ENCODE results near the gene MACROD2.

The MACROD2 gene

DNA sequence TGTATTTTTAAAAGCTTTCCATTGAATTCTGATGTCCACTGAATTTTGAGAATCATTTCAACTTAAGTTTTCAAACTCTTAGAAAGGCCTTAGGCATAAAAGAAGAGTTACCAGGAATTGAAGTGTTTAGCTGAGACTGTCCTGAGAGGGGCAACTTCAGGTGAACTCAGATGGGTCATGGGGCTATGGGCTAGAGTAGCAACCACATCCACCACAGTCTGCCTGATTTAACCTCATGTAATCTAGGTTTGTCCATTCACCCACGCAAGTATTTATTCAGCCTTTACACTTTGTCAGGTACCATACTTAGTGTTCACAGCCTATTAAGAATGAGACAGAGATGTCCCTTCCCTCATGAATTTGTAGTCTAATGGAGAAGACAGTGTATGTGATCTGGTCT, 2076.9 kb downstream of the MACROD2 start:
- Mint-ChIP-seq H3K4me3 (no peak overlapping the region), H3K27me3 (no peaks in the 10 kb centered on the region), H3K27ac (no peak overlapping the region), H3K9me3 (ENCODE audit: low read depth) (peaks cover 16% of the 10 kb centered on the region), H3K36me3 (no peaks in the 10 kb centered on the region), H3K4me1 (ENCODE audit: low read depth) (no peaks in the 10 kb centered on the region)

DNA sequence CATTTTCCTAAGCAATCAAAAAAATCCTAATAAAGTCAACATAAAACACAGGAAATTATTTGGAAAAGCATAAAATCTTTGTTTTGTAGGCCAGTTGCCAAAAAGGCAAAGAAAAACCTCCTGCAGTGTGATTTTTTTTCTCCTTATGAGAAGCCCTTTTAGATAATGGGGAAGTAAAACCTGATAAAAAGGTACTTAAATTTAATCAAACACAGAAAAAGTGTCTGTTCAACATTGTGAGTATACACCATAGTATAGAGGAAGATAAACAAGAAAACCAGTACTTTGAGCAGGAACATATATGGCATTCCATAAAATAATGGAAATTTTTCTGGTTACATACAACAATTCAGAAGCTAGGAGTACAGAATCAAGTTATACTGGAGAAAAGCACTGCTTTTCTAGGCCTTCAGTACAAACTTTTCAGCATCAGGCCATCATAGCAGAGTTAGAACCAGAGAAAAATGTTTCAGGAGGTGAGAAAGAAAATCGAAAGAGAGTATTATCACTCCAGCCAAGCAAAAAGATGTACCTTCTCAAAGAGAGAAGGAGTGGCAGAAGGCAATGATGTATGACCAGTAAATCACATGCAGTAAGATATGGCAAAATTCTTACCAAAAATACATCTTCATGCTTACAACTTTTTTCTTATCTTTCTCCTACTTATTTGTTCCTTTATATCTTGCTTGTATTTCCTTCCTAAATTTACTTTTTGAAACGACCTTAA, 2083.0 kb downstream of the MACROD2 start:
- Mint-ChIP-seq H3K9me3 (ENCODE audit: low read depth) (peaks cover 10% of the 10 kb centered on the region), H3K4me3 (no peak overlapping the region), H3K27me3 (no peaks in the 10 kb centered on the region), H3K36me3 (no peaks in the 10 kb centered on the region), H3K4me1 (ENCODE audit: low read depth) (no peaks in the 10 kb centered on the region), H3K27ac (no peak overlapping the region)

DNA sequence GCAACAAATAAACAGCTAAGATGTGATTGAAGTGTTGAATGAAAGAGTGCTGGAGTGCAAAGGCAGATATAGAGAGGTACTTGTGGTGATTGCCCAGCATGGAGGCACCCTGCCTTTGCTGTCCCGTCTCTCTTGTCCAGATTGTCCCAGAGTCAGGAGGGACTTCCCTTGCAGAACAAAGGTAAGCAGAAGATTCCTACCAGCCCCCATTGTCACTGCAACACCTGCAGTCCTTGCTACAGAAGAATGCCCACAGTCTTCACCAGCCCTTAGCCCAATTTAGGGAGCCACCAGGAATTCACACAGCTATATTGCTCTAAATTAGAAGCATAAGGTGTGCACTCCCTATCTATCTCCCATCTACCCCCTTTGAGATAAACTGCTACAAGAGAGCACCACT, 2086.1 kb downstream of the MACROD2 start:
- H3K4me3 Mint-ChIP-seq, result no peak overlapping the region
- no peaks in the 10 kb centered on the region for H3K36me3 Mint-ChIP-seq
- no peak overlapping the region for H3K27ac Mint-ChIP-seq
- H3K9me3 Mint-ChIP-seq (ENCODE audit: low read depth), result peaks cover 2% of the 10 kb centered on the region
- no peaks in the 10 kb centered on the region for H3K4me1 Mint-ChIP-seq (ENCODE audit: low read depth)
- H3K27me3 Mint-ChIP-seq, result no peaks in the 10 kb centered on the region

DNA sequence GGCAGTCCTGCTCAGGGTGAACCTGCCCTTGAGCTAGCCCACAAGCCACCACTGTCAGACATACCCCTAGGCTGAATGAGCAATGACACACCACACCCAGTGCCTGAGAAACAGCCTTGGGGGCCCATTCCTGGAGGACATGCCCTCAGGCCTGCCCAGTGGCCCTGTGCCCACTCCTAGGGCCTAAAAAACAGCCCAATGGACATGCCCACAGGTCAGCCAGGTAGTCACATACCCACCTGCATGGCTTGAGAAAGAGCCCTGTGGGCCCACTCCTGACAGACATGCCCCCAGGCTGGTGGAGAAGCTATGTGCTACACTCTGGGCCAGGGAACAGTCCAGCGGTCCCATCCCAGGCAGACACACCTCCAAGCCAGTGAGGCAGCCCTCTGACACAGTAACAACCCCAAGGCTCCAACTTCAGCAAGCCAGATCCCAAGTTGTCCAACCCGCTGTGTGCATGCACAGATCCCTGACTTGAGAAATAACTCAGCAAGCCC, 2086.8 kb downstream of the MACROD2 start:
- Mint-ChIP-seq H3K27me3 (no peaks in the 10 kb centered on the region), H3K27ac (no peak overlapping the region), H3K4me3 (no peak overlapping the region), H3K4me1 (ENCODE audit: low read depth) (no peaks in the 10 kb centered on the region), H3K36me3 (no peaks in the 10 kb centered on the region), H3K9me3 (ENCODE audit: low read depth) (peaks cover 6% of the 10 kb centered on the region)

DNA sequence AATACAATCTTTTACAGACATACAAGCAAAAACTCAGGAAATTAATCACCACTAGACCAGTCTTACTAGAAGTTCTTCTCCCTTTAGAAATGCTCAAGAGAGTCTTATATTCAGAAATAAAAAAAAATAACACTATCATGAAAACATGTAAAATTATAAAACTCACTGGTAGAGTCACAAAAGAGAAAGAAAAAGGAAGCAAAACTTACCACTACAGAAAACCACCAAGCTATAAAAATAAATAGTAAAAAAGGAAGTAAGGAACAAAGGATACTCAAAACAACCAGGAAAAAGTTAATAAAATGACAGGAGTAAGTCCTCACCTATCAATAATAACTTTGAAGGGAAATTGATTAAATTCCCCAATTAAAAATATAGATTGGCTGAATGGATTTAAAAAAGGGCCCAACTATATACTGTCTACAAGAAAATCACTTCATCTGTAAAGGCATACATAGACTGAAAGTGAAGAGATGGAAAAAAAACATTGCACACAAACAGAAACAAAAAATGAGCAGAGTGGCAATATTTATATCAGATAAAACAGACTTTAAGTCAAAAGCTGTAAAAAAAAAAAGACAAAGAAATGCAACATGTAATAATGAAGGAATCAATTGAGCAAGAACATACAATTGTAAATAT, 2088.4 kb downstream of the MACROD2 start:
- H3K27ac Mint-ChIP-seq, result no peak overlapping the region
- peaks cover 15% of the 10 kb centered on the region for H3K9me3 Mint-ChIP-seq (ENCODE audit: low read depth)
- H3K4me3 Mint-ChIP-seq, result no peak overlapping the region
- H3K4me1 Mint-ChIP-seq (ENCODE audit: low read depth), result no peaks in the 10 kb centered on the region
- no peaks in the 10 kb centered on the region for H3K27me3 Mint-ChIP-seq
- H3K36me3 Mint-ChIP-seq, result no peaks in the 10 kb centered on the region

DNA sequence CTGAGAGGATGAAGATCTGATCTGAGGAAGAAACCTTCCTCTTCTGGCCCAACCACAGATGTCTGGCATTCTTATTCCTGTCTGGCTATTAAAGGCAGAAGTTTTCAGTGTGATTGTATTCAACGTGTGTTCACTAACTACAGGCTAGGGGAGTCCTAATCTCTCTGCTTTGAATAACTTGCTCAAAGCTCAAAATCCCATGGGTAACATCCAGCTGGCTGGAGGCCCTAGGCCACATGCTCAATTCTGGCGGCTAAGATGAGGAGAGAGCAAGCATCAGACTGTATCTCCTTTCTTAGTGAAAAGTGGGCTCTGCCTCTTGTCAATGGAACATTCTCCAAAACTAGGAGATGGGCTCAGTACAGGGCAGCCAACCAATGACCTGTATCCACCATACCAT, 2099.9 kb downstream of the MACROD2 start:
- Mint-ChIP-seq H3K9me3 (ENCODE audit: low read depth) (no peaks in the 10 kb centered on the region), H3K4me1 (ENCODE audit: low read depth) (no peaks in the 10 kb centered on the region), H3K4me3 (no peak overlapping the region), H3K27me3 (no peaks in the 10 kb centered on the region), H3K36me3 (no peaks in the 10 kb centered on the region), H3K27ac (no peak overlapping the region)

DNA sequence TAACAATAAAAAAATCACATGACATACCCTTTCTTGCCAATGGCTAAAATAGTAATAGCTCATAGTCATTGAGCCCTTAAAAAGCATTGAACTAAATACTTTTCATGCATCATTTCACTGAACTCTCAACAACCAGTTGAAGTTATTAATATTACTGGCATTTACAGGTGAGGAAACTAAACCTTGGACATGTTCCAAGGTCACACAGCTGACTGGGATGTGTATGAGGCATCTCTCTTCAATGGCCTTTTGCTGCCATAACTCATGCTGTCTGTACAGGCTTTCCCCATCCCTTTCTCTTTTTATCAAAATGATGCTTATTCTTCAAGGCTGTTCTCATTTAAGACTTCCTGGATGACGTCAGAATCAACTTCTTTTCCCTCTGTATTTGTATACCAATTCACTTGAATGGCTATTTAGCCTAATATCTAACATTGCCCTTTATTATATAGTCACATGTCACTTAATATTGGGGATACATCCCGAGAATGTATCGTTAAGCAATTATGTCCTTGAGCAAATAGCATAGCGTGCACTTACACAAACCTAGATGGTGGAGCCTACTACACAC, 2101.5 kb downstream of the MACROD2 start:
- no peak overlapping the region for H3K27ac Mint-ChIP-seq
- no peaks in the 10 kb centered on the region for H3K4me1 Mint-ChIP-seq (ENCODE audit: low read depth)
- H3K9me3 Mint-ChIP-seq (ENCODE audit: low read depth), result no peaks in the 10 kb centered on the region
- H3K36me3 Mint-ChIP-seq, result no peaks in the 10 kb centered on the region
- no peaks in the 10 kb centered on the region for H3K27me3 Mint-ChIP-seq
- H3K4me3 Mint-ChIP-seq, result no peak overlapping the region

DNA sequence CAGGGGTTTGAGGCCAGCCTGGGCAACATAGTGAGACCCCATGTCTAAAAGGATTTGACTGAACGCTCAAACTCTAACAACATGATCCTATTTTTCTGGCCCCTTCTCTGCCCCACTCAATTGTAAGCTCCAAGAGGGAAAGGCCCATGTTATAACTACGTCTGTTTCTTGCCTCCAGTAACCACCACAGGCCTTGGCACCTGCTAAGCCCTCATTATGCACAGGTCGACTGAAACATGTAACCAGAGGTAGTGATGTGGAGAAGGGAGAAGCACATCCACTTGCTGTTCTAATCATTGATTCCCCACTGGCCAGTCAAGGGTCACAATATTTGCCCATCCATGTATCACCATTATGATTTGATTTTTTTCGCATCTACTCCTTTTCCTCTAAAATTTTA, 2102.5 kb downstream of the MACROD2 start:
- no peak overlapping the region for H3K4me3 Mint-ChIP-seq
- H3K9me3 Mint-ChIP-seq (ENCODE audit: low read depth), result no peaks in the 10 kb centered on the region
- H3K4me1 Mint-ChIP-seq (ENCODE audit: low read depth), result no peaks in the 10 kb centered on the region
- no peaks in the 10 kb centered on the region for H3K27me3 Mint-ChIP-seq
- H3K36me3 Mint-ChIP-seq, result no peaks in the 10 kb centered on the region
- no peak overlapping the region for H3K27ac Mint-ChIP-seq

DNA sequence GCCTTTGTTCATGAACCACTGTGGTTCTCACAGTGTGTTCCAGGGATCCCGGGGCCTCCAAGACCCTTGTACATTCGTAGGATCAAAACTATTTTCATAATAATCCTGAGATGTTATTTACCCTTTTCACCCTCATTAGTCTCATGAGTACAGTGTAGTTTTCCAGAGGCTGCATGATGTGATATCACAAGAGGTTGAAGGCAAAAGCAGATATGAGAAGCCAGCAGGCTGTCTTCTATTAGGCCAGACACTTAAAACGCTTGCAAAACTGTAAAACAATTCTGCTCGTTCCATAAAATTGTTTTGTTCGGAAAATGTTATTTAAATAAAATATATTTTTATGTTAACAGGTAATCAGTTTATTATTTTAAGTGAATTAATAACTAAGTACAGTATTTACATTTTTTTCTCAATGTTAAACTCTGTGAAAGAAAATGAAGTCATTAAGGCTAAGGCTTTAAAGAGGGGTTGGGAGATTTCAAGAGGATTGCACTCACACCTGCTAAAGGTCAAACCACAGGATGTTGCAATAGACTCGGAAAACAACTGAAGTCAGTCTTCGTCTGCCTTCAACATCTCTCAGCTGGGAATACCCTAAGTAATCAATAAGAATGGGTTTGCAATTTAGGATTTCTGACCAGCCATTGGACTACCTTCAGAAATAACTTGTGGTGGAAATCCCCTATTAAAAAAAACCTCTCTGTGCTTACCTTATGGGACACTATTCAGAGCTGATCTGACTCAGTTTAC, 2103.7 kb downstream of the MACROD2 start:
- Mint-ChIP-seq H3K36me3 (no peaks in the 10 kb centered on the region), H3K4me1 (ENCODE audit: low read depth) (no peaks in the 10 kb centered on the region), H3K27me3 (no peaks in the 10 kb centered on the region), H3K4me3 (no peak overlapping the region), H3K27ac (no peak overlapping the region), H3K9me3 (ENCODE audit: low read depth) (no peaks in the 10 kb centered on the region)

DNA sequence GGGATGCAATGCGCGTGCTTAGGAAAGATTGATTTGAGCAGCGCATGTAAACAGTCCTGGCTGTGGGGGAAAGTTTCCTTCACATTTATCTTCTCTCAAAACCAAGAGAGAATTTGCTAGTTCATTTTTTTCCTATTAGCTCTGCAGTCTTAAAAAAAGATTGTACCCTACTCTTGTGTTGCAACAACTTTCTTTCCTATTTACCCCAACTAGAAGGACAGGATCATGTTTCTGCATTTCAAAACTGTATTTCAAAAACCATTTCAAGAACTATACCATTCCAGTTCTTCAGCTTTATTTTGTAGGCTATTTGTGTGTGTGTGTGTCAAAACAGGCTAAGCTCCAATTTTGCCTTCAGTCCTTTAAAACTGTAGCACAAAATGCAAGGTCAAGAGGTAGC, 2104.8 kb downstream of the MACROD2 start:
- Mint-ChIP-seq H3K4me3 (no peak overlapping the region), H3K27me3 (no peaks in the 10 kb centered on the region), H3K36me3 (no peaks in the 10 kb centered on the region), H3K4me1 (ENCODE audit: low read depth) (no peaks in the 10 kb centered on the region), H3K27ac (no peak overlapping the region), H3K9me3 (ENCODE audit: low read depth) (no peaks in the 10 kb centered on the region)

DNA sequence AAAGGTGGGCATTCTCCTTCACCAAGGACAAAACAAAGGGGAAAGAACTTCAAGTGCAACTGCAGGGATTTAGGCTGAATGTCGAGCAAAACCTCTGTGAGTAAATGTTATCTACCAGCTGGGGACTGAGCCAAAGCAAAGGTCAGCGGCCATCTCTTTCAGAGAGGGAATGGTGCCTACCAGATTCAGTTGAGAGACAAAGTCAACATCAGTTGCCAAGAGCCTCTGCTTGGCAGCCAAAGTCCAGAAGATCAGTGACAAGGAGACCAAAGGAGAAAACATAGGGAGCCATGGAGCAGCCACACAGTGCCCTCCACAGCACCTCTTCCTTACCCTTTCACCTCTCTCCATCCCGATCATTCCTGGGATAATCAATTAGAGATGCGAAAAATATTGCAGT, 2105.5 kb downstream of the MACROD2 start:
- H3K4me1 Mint-ChIP-seq (ENCODE audit: low read depth), result no peaks in the 10 kb centered on the region
- H3K27me3 Mint-ChIP-seq, result no peaks in the 10 kb centered on the region
- no peak overlapping the region for H3K4me3 Mint-ChIP-seq
- H3K27ac Mint-ChIP-seq, result no peak overlapping the region
- H3K36me3 Mint-ChIP-seq, result no peaks in the 10 kb centered on the region
- H3K9me3 Mint-ChIP-seq (ENCODE audit: low read depth), result no peaks in the 10 kb centered on the region
